GM13976 (cell line): ENCODE measurements around the gene ABCG4.

ENCODE experiments used
- DNase-seq: peaks from one replicate; pipeline ENCODE4 v3.0.0; 2012; ENCODE audit warnings: low spot score
- in situ Hi-C: fragments of 300-500 bp; cut with MboI; formaldehyde crosslinking; loops from one replicate; pipeline ENCODE4 v1.12.0; 2022; ENCODE audit warnings: low sequenced_read_pairs, mixed read lengths, inconsistent platforms; ENCODE audit not compliant: unreplicated experiment
- TF ChIP-seq, protein P1 (sequence below): IDR thresholded peaks from 2 replicates; pipeline ENCODE4 v1.5.1; 2012; ENCODE audit warnings: borderline replicate concordance, mild to moderate bottlenecking; ENCODE audit not compliant: insufficient read depth; ENCODE audit errors: extremely low read depth, missing control alignments, control extremely low read depth

The ABCG4 gene

DNA sequence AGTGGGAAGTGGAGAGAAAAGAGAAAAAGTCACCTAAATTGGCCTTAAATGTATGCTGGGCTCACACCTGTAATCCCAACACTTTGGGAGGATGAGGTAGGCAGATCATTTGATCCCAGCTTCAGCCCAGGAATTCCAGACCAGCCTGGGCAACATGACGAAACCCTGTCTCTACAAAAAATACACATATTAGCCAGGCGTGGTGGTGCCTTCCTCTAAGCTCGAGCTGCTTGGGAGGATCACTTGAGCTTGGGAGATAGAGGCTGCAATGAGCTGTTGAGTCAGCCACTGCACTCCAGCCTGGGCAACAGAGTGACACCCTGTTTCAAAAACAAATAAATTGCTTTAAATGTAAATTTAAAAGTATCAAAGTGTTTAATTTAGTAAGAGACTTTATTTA, 61.2 kb downstream of the ABCG4 start:
- DNase-seq: no peak
- TF ChIP-seq, protein P1, sequence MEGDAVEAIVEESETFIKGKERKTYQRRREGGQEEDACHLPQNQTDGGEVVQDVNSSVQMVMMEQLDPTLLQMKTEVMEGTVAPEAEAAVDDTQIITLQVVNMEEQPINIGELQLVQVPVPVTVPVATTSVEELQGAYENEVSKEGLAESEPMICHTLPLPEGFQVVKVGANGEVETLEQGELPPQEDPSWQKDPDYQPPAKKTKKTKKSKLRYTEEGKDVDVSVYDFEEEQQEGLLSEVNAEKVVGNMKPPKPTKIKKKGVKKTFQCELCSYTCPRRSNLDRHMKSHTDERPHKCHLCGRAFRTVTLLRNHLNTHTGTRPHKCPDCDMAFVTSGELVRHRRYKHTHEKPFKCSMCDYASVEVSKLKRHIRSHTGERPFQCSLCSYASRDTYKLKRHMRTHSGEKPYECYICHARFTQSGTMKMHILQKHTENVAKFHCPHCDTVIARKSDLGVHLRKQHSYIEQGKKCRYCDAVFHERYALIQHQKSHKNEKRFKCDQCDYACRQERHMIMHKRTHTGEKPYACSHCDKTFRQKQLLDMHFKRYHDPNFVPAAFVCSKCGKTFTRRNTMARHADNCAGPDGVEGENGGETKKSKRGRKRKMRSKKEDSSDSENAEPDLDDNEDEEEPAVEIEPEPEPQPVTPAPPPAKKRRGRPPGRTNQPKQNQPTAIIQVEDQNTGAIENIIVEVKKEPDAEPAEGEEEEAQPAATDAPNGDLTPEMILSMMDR: no peak
- in situ Hi-C loops: no loop called here
